NCI-H2227 (cell line): ENCODE measurements around the gene CAPN8.
A peak's percentile ranks its signal among the peaks of the same experiment; 100 is the strongest.
"Not testable (repeated sequence)": the region's sequence is repeated elsewhere in the genome, so short reads cannot be mapped to it uniquely, and the experiment has no call there.

Experiments used
- DNase-seq: peaks from one replicate; lab custom pipeline; 2025; ENCODE audit not compliant: unreplicated experiment; lab: John Stamatoyannopoulos, UW

CAPN8 gene

GRCh38 chr1:223534677-223535076 is 130.8 kb downstream of the CAPN8 start:
- no peak for DNase-seq

GRCh38 chr1:223533708-223534107 is 131.8 kb downstream of the CAPN8 start:
- no peak for DNase-seq

GRCh38 chr1:223531742-223532341 is 133.7 kb downstream of the CAPN8 start:
- DNase-seq = peak; percentile 78

GRCh38 chr1:223525957-223526356 is 139.5 kb downstream of the CAPN8 start:
- DNase-seq = no peak

- DNase-seq = no peak
These were observed 140.0 kb downstream of the CAPN8 start for GRCh38 chr1:223525546-223525945.

- no peak for DNase-seq
These were observed 140.5 kb downstream of the CAPN8 start for GRCh38 chr1:223524930-223525451.

- DNase-seq = no peak
These were observed 144.4 kb downstream of the CAPN8 start for GRCh38 chr1:223521150-223521549.

- DNase-seq = no peak
These were observed 145.3 kb downstream of the CAPN8 start for GRCh38 chr1:223520200-223520599.

- DNase-seq = no peak
These were observed 146.4 kb downstream of the CAPN8 start for GRCh38 chr1:223519116-223519515.

GRCh38 chr1:223518553-223518952 is 146.9 kb downstream of the CAPN8 start:
- not testable (repeated sequence) for DNase-seq

- no peak for DNase-seq
These were observed 149.6 kb downstream of the CAPN8 start for GRCh38 chr1:223515926-223516325.

- no peak for DNase-seq
These were observed 150.1 kb downstream of the CAPN8 start for GRCh38 chr1:223515421-223515820.

GRCh38 chr1:223514644-223515043 is 150.9 kb downstream of the CAPN8 start:
- no peak for DNase-seq

- no peak for DNase-seq
These were observed 152.2 kb downstream of the CAPN8 start for GRCh38 chr1:223513309-223513708.

- DNase-seq = no peak
These were observed 153.4 kb downstream of the CAPN8 start for GRCh38 chr1:223512057-223512456.

GRCh38 chr1:223508796-223509195 is 156.7 kb downstream of the CAPN8 start:
- no peak for DNase-seq

- no peak for DNase-seq
These were observed 160.8 kb downstream of the CAPN8 start for GRCh38 chr1:223504741-223505140.

GRCh38 chr1:223503348-223503747 is 162.2 kb downstream of the CAPN8 start:
- DNase-seq = no peak

GRCh38 chr1:223500560-223501425 is 164.7 kb downstream of the CAPN8 start:
- DNase-seq = no peak

- DNase-seq = no peak
These were observed 168.6 kb downstream of the CAPN8 start for GRCh38 chr1:223496883-223497282.

GRCh38 chr1:223494926-223495645 is 170.4 kb downstream of the CAPN8 start:
- DNase-seq = no peak

GRCh38 chr1:223492044-223492443 is 173.5 kb downstream of the CAPN8 start:
- DNase-seq = no peak
